Ishikawa (cell line): ENCODE measurements around the gene CEP164.

Experiments
- CREB1 ChIP-seq: IDR thresholded peaks from 2 replicates; pipeline ENCODE4 v1.6.1; 2012; ENCODE audit warnings: low read depth
- MAX ChIP-seq: IDR thresholded peaks from 2 replicates; pipeline ENCODE4 v1.6.1; 2012
- NFIC ChIP-seq: IDR thresholded peaks from 2 replicates; pipeline ENCODE4 v1.6.1; 2012
- REST ChIP-seq: IDR thresholded peaks from 2 replicates; pipeline ENCODE4 v1.6.1; 2012; ENCODE audit warnings: low read depth, mild to moderate bottlenecking
- TAF1 ChIP-seq: IDR thresholded peaks from 2 replicates; pipeline ENCODE4 v1.6.1; 2012; ENCODE audit warnings: low read depth, mild to moderate bottlenecking
- TEAD4 ChIP-seq: IDR thresholded peaks from 2 replicates; pipeline ENCODE4 v1.6.1; 2012
- USF1 ChIP-seq: IDR thresholded peaks from 2 replicates; pipeline ENCODE4 v1.6.1; 2012

GRCh38 chr11:117411736-117412135 is 84.1 kb downstream of the CEP164 start:
- no peak for TF ChIP-seq USF1
- TF ChIP-seq TAF1, result no peak
- TF ChIP-seq MAX, result no peak
- TF ChIP-seq NFIC, result no peak
- no peak for TF ChIP-seq TEAD4
- TF ChIP-seq CREB1, result no peak
- no peak for TF ChIP-seq REST
